NT2/D1 (cell line): ENCODE measurements around the gene FOCAD.

Experiments
- YY1 ChIP-seq: IDR thresholded peaks from 2 replicates; pipeline ENCODE4 v1.6.1; 2011; ENCODE audit not compliant: insufficient read length, insufficient read depth
- ZNF274 ChIP-seq: IDR thresholded peaks from 2 replicates; pipeline ENCODE4 v1.6.1; 2011; ENCODE audit warnings: mild to moderate bottlenecking, low read depth, low read length

- TF ChIP-seq YY1 (no peak), ZNF274 (no peak)
Observed at GRCh38 chr9:20908461-20908860, 224.4 kb downstream of the FOCAD start.
